Measurements from ENCODE around the gene VMP1.
"Not testable (repeated sequence)": the region's sequence is repeated elsewhere in the genome, so short reads cannot be mapped to it uniquely, and the experiment has no call there.

Gene VMP1

DNA sequence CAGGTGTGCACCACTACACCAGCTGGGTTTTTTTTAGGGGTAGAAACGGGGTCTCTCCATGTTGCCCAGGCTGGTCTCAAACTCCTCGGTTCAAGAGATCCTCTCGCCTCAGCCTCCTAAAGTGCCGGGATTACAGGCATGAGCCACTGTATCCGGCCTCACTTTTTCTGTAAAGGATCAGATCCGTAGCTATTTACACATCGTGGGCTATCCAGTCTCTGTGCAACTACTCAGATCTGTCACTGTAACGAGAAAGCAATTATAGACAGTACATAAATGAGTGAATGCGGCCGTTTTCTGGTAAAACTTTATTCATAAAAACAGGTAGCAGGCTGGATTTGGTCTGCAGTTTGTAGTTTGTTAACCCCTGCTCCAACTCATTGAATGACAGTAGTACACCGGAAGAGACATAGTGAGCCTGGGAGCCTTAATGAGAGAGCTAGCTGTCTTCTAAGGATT is 44.5 kb downstream of the VMP1 start:
- 94 to 95% methylated on average over 10 to 11 of the region's 11 CpGs for WGBS, 2 experiments

DNA sequence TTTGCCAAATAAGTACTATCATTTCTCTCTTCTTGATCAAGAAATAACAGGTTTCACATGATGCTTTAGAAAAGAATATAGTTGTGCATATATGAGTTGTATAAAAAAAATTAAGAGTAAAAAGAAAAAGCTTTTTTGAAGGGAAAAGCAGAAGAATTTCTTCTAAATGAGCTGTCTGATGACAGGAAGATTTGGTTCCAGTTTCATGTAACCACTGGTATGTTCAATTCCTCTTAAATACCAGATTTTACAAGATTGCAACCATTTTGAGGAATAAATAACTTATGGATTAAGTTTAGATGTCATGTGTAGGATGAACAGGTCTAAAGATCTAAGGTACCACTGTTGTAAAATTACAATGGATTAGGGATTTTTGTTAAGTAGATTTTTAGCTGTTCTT is 45.0 kb downstream of the VMP1 start:
- Histone ChIP-seq H3K27ac (ENCODE audit: insufficient read depth, low read depth, low read length, poor library complexity, severe bottlenecking) (no peak overlapping the region), H3K4me1 (ENCODE audit: control insufficient read depth, insufficient read depth, low read length) (no peaks in the 10 kb centered on the region), H3K9me3 (ENCODE audit: control insufficient read depth, low read length) (no peaks in the 10 kb centered on the region), H3K27me3 (ENCODE audit: control insufficient read depth, insufficient read depth, low read length, poor library complexity, severe bottlenecking) (no peaks in the 10 kb centered on the region), H3K4me3 (ENCODE audit: insufficient read depth, low read depth, low read length) (no peak overlapping the region), H3K36me3 (ENCODE audit: control insufficient read depth, insufficient read depth, low read length) (no peaks in the 10 kb centered on the region)

More for the DNA sequence above, 44.5 kb downstream of the VMP1 start:
- H3K4me3 ChIP-seq (ENCODE audit: insufficient read depth, low read depth, low read length), result no peak overlapping the region
- H3K27ac ChIP-seq (ENCODE audit: insufficient read depth, low read depth, low read length, poor library complexity, severe bottlenecking), result no peak overlapping the region
- H3K36me3 ChIP-seq (ENCODE audit: control insufficient read depth, insufficient read depth, low read length), result no peaks in the 10 kb centered on the region
- no peaks in the 10 kb centered on the region for H3K27me3 ChIP-seq (ENCODE audit: control insufficient read depth, insufficient read depth, low read length, poor library complexity, severe bottlenecking)
- H3K9me3 ChIP-seq (ENCODE audit: control insufficient read depth, low read length), result no peaks in the 10 kb centered on the region
- no peaks in the 10 kb centered on the region for H3K4me1 ChIP-seq (ENCODE audit: control insufficient read depth, insufficient read depth, low read length)

DNA sequence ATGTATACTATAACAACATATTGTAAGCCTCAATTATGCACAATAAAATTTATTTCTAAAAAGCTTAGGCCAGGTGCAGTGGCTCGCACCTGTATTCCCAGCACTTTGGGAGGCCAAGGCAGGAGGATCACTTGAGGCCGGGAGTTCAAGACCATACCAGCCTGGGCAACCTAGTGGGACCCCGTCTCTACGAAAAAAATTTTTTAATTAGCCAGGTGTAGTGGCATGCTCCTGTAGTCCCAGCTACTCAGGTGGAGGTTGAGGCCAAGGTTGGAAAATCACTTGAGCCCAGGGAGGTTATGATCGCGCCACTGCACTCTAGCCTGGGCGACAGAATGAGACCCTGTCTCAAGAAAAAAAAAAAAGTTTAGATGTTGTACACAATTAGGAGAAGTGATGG is 45.5 kb downstream of the VMP1 start:
- 89 to 90% methylated on average over 7 of the region's 7 CpGs for WGBS, 2 experiments
- Histone ChIP-seq H3K36me3 (ENCODE audit: control insufficient read depth, insufficient read depth, low read length) (peaks cover 2% of the 10 kb centered on the region), H3K27me3 (ENCODE audit: control insufficient read depth, insufficient read depth, low read length, poor library complexity, severe bottlenecking) (no peaks in the 10 kb centered on the region), H3K4me3 (ENCODE audit: insufficient read depth, low read depth, low read length) (no peak overlapping the region), H3K4me1 (ENCODE audit: control insufficient read depth, insufficient read depth, low read length) (no peaks in the 10 kb centered on the region), H3K9me3 (ENCODE audit: control insufficient read depth, low read length) (no peaks in the 10 kb centered on the region), H3K27ac (ENCODE audit: insufficient read depth, low read depth, low read length, poor library complexity, severe bottlenecking) (no peak overlapping the region)

DNA sequence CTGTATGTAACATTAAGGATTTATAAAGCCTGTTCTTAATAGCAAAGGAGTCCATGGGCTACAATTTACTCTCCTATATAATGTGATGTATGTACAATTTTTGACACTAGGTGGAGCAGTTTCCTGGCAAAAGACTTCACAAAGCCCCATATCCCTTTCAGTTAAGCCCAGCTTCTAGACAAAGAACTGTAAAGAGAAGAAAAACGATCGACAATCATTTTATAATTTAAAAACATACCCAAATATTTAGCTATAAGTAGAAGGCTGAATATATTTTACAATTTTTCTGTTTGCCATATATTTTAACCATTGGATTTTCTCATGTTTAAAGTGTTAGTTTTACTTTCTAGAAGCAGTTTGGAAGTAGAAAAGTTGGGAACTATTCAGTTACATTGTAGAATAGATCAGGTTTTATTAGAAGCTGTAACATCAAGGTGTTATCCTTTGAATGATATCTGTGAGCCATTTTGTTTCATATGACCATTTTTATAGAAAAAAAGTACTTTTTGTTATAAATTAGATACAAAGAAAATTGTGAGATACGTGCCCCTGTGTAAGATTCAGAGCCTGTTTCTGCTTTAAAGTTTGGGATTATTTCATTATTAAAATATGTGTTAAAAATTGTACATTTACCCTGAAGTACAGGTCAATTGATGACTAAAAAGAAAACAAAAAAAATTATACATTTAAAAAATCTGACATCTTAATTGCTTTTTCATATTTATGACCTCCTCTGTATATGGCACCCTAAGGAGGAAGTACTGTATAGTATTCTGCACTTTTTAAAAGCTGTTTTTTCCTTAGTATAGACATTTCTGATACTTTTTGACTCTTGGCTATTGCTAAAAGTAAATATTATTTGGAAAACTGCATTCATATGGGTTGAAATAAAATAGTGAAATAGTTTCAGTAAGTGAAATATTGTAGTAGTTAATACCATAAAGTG is 46.3 kb downstream of the VMP1 start:
- H3K9me3 ChIP-seq (ENCODE audit: control insufficient read depth, low read length), result no peaks in the 10 kb centered on the region
- WGBS, 2 experiments, result 100% methylated on average over 1 of the region's 3 CpGs; no CpG with 5 or more reads in 1 of the 2 experiments
- no peaks in the 10 kb centered on the region for H3K4me1 ChIP-seq (ENCODE audit: control insufficient read depth, insufficient read depth, low read length)
- H3K27ac ChIP-seq (ENCODE audit: insufficient read depth, low read depth, low read length, poor library complexity, severe bottlenecking), result no peak overlapping the region
- H3K4me3 ChIP-seq (ENCODE audit: insufficient read depth, low read depth, low read length), result no peak overlapping the region
- H3K27me3 ChIP-seq (ENCODE audit: control insufficient read depth, insufficient read depth, low read length, poor library complexity, severe bottlenecking), result no peaks in the 10 kb centered on the region
- H3K36me3 ChIP-seq (ENCODE audit: control insufficient read depth, insufficient read depth, low read length), result peaks cover 6% of the 10 kb centered on the region

DNA sequence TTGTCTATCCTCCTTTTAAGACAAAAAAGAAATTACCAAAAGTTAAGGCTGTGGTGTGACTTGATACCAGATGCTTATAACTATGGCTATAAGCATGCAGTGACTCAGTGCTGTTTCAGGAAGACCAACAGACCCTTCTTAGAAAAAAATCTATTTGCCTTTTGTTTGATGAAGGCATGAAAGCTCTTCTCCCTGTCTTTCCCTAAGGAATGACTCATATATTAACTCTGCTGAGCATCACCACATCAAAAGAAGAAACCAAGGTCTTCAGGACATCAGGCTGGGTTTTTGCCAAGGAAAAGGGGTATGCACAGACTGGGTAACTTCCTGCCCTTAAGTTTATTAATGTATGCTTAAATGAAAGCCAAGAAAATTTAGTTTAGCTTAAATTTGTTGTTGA is 47.1 kb downstream of the VMP1 start:
- H3K4me1 ChIP-seq (ENCODE audit: control insufficient read depth, insufficient read depth, low read length), result no peaks in the 10 kb centered on the region
- no peaks in the 10 kb centered on the region for H3K27me3 ChIP-seq (ENCODE audit: control insufficient read depth, insufficient read depth, low read length, poor library complexity, severe bottlenecking)
- peaks cover 7% of the 10 kb centered on the region for H3K36me3 ChIP-seq (ENCODE audit: control insufficient read depth, insufficient read depth, low read length)
- H3K9me3 ChIP-seq (ENCODE audit: control insufficient read depth, low read length), result no peaks in the 10 kb centered on the region
- no peak overlapping the region for H3K4me3 ChIP-seq (ENCODE audit: insufficient read depth, low read depth, low read length)
- H3K27ac ChIP-seq (ENCODE audit: insufficient read depth, low read depth, low read length, poor library complexity, severe bottlenecking), result no peak overlapping the region

DNA sequence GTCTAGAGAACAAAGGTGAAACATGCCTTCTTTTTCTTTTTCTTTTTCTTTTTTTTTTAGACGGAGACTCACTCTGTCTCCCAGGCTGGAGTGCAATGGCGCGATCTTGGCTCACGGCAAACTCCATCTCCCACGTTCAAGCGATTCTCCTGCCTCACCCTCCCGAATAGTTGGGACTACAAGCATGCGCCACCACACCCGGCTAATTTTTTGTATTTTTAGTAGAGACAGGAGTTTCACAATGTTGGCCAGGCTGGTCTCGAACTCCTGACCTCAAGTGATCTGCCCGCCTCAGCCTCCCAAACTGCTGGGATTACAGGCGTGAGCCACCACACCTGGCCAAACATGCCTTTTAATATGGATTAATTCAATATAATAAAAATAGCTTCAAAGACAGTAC is 47.6 kb downstream of the VMP1 start:
- not testable (repeated sequence) for H3K4me1 ChIP-seq (ENCODE audit: control insufficient read depth, insufficient read depth, low read length); H3K4me3 ChIP-seq (ENCODE audit: insufficient read depth, low read depth, low read length); H3K36me3 ChIP-seq (ENCODE audit: control insufficient read depth, insufficient read depth, low read length); H3K27ac ChIP-seq (ENCODE audit: insufficient read depth, low read depth, low read length, poor library complexity, severe bottlenecking); H3K27me3 ChIP-seq (ENCODE audit: control insufficient read depth, insufficient read depth, low read length, poor library complexity, severe bottlenecking); H3K9me3 ChIP-seq (ENCODE audit: control insufficient read depth, low read length)
- 91 to 96% methylated on average over 11 to 12 of the region's 12 CpGs for WGBS, 2 experiments

DNA sequence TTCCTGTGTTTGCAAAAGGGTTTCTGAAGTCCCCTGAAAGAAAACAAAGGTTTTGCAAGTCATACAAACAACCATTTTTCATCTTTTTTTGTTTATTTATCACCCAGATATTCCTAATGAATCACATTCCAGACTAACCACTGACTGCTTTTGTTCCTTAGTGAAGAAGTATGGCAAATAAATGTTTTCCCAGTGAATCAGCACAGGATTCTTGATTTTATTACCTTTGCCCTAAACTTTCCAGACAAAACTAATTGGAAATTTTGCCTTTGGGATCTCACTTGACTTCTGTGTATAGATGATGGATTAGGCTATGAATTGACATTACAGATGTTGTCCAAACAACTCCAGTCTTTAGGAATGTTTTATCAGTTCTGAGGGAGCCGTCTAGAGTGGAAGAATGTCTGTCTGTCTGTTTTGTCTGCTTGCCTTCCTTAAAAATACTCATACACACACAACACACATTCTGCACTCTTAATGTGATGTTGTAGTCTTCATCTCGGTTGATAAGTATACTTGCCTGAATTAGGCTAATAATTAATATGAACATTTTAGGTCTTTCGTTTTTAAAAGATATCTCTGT is 48.9 kb downstream of the VMP1 start:
- peaks cover 2% of the 10 kb centered on the region for H3K4me1 ChIP-seq (ENCODE audit: control insufficient read depth, insufficient read depth, low read length)
- H3K4me3 ChIP-seq (ENCODE audit: insufficient read depth, low read depth, low read length), result no peak overlapping the region
- H3K27me3 ChIP-seq (ENCODE audit: control insufficient read depth, insufficient read depth, low read length, poor library complexity, severe bottlenecking), result no peaks in the 10 kb centered on the region
- H3K9me3 ChIP-seq (ENCODE audit: control insufficient read depth, low read length), result no peaks in the 10 kb centered on the region
- WGBS, 2 experiments, result 93 to 94% methylated on average over 2 to 3 of the region's 3 CpGs
- H3K27ac ChIP-seq (ENCODE audit: insufficient read depth, low read depth, low read length, poor library complexity, severe bottlenecking), result no peak overlapping the region
- H3K36me3 ChIP-seq (ENCODE audit: control insufficient read depth, insufficient read depth, low read length), result peaks cover 7% of the 10 kb centered on the region

DNA sequence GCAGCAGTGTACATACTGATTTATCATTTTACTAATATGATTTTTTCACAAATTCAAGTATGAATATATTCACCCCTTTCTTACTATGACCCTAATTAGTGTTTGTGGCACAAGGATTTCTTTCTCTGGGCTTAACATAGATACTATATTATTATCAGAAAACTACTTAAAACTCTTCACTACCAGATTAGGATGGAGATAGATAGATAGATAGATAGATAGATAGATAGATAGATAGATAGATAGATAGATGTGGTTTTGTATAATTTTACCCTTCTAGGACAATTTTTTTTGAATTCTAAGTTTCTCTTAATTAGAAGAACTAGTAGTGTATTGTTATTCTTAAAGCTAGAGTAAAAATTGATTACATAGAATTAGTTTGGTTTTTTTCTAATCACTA is 49.6 kb downstream of the VMP1 start:
- Histone ChIP-seq H3K36me3 (ENCODE audit: control insufficient read depth, insufficient read depth, low read length) (peaks cover 7% of the 10 kb centered on the region), H3K4me3 (ENCODE audit: insufficient read depth, low read depth, low read length) (no peak overlapping the region), H3K27me3 (ENCODE audit: control insufficient read depth, insufficient read depth, low read length, poor library complexity, severe bottlenecking) (no peaks in the 10 kb centered on the region), H3K4me1 (ENCODE audit: control insufficient read depth, insufficient read depth, low read length) (peaks cover 5% of the 10 kb centered on the region), H3K9me3 (ENCODE audit: control insufficient read depth, low read length) (no peaks in the 10 kb centered on the region), H3K27ac (ENCODE audit: insufficient read depth, low read depth, low read length, poor library complexity, severe bottlenecking) (no peak overlapping the region)

DNA sequence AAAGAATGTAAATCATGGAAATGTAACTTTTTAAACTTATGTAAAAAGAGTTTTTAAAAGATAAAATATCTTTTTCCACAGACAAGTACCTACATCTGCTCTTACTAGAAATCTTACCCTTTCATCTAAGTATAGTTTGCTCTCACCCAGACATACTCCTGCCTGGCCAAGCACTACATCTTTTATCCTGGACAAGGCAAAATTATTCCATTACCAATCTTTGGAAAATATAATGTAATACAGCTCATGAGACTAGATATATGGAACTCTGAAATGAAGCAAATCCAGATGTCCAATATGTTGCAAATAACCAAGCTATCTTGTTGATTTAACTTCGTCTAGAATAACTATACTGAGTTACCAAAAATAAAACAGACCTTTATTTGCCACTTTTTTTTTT is 50.0 kb downstream of the VMP1 start:
- Histone ChIP-seq H3K9me3 (ENCODE audit: control insufficient read depth, low read length) (no peaks in the 10 kb centered on the region), H3K4me3 (ENCODE audit: insufficient read depth, low read depth, low read length) (no peak overlapping the region), H3K27me3 (ENCODE audit: control insufficient read depth, insufficient read depth, low read length, poor library complexity, severe bottlenecking) (no peaks in the 10 kb centered on the region), H3K36me3 (ENCODE audit: control insufficient read depth, insufficient read depth, low read length) (peaks cover 7% of the 10 kb centered on the region), H3K27ac (ENCODE audit: insufficient read depth, low read depth, low read length, poor library complexity, severe bottlenecking) (no peak overlapping the region), H3K4me1 (ENCODE audit: control insufficient read depth, insufficient read depth, low read length) (peaks cover 5% of the 10 kb centered on the region)
- 83 to 86% methylated on average over 1 of the region's 1 CpG for WGBS, 2 experiments

DNA sequence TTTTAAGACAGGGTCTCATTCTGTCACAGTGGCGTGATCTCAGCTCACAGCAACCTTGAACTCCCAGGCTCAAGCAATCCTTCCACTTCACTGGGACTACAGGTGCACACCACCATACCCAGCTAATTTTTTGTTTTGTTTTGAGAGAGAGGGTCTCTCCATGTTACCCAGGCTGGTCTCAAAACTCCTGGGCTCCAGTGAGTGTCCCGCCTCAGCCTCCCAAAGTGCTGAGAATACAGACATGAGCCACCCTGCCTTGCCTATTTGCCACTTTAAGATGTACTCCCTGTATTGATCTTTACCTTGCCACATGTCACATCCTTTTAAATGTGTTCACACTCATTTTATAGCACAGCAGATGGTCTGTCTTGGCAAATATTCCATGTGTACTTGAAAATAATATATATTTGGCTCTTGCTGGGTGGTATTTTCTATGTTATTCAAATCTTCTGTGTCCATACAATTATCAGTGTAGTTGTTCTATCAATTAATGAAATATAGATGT is 50.5 kb downstream of the VMP1 start:
- no peaks in the 10 kb centered on the region for H3K27me3 ChIP-seq (ENCODE audit: control insufficient read depth, insufficient read depth, low read length, poor library complexity, severe bottlenecking)
- H3K36me3 ChIP-seq (ENCODE audit: control insufficient read depth, insufficient read depth, low read length), result peaks cover 7% of the 10 kb centered on the region
- peaks cover 5% of the 10 kb centered on the region for H3K4me1 ChIP-seq (ENCODE audit: control insufficient read depth, insufficient read depth, low read length)
- H3K27ac ChIP-seq (ENCODE audit: insufficient read depth, low read depth, low read length, poor library complexity, severe bottlenecking), result no peak overlapping the region
- no peaks in the 10 kb centered on the region for H3K9me3 ChIP-seq (ENCODE audit: control insufficient read depth, low read length)
- H3K4me3 ChIP-seq (ENCODE audit: insufficient read depth, low read depth, low read length), result no peak overlapping the region
- 87 to 95% methylated on average over 2 of the region's 2 CpGs for WGBS, 2 experiments
